AG08396 (cell line): ENCODE data around the gene AGAP2.

Experiments
- DNase-seq: peaks from one replicate; pipeline ENCODE4 v3.0.0; 2012; ENCODE audit warnings: low spot score, mixed read lengths

AGAP2 gene

DNA sequence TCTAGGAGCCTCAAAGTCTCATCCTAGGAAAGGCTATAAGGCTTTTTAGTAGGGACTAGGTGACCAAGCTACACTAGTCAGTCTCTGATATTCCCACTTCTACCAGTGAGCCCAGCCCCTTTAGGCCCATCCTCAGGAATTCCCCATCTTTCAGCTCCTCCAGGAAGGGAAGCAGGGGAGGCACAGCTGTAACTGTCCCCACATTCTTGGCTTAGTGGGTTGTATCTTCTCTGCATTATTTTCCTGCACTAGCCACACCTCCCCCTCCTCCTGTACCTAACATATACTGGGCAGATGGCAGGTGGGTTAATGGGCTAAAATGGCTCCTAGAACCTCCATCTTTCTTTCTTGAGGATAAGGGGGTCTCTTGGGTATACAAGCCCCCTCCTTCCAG is 28.8 kb upstream of the AGAP2 start:
- DNase-seq: no peak

DNA sequence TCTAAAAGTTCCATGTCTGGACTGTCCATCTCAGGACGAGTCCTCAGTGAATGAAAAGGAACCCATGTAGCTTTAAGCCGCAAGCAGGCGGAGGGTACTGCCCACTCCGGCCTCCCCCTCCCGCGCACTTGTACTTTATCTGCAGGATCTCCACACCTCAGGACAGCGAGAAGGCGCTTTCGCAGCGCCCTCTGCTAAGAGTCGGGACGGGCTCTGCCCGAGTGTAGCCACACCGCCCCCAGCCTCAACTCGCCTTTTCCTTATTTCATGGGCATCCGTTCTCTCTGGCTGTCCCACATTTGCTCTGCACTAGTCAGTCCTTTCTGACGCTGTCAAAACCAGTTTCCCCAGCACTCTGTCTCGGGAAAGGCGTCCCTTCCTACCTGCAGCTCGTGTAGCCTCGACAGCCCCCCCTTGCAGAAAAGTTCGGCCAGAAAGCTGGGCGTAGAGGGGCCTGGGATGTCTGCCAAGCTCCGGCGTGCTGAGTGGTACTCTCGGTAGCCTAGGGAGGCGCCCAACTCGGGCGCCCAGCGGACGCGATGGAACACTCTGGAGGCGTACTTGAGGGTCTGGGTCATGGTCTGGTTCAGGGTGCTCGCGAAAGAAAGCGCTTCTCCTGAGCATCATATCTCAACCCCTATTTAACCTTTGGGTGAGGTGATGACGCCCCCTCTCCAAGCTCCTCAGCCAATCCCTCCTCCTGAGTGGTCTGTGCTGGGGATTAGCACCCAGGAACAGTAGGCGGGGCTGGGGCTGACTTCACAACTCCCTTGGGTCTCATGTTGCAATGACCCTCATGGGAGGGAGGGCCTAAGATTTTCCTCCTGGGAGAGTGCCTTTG is 28.1 kb upstream of the AGAP2 start, which contains the start of gene CYP27B1:
TSS of gene CYP27B1 (minus strand) at position 615 of the 841 bp plus-strand sequence. CDS start at position 578, 37 bp downstream.
- DNase-seq: no peak

DNA sequence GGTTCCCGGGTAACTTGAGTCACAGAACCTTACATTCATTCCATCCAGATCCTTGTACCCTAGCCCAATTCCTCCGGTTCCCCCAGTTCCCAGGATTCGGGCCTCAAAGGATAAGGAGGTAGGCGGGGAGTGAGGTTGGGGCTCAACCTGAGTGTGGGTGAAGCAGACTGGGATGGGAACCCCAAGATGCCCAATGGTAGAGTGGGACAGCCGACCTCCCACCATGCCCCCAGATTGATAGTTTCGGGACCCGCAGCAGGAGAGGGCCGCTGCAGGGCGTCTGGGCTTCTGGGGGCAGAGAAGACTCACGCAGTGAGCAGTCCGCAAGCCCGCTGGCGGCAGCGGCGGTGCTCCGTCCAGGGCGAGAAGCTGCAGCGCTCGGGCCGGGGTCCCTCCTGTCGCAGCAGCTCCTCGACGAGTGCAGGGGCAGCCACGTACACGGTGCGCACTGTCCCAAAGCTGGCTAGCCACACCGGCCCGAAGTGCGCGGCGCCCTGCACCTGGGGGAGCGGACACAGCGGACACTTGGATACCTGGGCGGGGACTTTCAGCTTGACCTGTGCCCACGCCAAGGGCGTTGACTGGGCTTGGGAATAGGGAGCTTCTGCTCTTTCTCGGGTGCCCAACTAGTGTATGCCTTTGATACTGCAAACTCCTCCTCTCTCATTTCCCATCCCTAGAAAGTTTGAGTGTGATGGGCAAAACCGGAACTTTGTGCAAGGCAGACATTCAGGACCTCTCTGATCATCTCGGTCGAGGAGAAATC is 27.3 kb upstream of the AGAP2 start:
- DNase-seq: no peak

DNA sequence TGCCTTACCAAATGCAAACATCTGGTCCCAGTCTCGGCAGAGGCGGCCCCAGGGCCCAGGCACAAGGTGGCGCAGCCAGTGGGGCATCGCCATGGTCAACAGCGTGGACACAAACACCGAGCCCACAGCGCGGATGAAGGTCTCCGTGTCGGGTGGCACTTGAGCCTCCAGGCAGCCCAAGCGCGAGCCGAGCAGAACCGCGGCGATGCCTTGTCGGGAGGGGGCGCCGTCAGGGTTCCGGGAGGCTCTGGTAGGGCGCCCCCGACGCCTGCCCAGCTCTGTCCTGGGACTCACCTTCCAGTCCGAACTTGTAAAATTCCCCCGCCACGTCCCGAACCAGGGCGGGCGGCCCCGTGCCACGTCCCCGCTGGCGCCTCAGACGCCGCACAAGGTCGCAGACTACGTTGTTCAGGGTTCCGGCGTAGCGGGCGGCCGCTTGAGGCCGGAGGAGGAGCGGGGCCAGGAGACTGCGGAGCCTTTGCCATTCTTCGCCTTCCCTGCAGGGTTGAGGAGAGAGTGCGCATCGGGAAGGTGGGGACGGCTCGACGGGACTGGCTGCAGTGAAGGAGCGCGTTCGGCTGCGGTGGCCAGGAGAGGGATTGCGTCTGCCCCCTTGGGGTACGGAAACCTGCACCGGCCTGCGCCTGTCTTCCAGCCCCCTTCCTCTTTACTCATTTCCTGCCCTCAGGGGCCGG is 26.6 kb upstream of the AGAP2 start:
- DNase-seq: peak; percentile 51

DNA sequence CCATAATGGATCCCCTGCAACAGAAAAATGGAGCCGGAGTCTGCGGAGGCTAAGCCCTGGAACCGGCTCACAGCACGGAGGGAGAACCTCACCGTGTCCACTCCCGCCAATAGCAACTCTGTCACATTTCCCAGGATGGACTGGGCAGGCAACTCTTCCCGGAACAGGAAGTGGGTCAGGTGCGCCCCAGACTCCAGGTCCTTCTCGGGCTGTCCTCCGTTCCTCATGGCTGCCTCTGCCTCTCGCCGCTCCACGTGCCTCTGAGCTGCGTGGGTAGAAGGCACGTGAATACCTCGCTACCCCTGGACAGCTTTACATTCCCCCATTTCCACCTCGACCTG is 26.1 kb upstream of the AGAP2 start:
- no peak for DNase-seq

DNA sequence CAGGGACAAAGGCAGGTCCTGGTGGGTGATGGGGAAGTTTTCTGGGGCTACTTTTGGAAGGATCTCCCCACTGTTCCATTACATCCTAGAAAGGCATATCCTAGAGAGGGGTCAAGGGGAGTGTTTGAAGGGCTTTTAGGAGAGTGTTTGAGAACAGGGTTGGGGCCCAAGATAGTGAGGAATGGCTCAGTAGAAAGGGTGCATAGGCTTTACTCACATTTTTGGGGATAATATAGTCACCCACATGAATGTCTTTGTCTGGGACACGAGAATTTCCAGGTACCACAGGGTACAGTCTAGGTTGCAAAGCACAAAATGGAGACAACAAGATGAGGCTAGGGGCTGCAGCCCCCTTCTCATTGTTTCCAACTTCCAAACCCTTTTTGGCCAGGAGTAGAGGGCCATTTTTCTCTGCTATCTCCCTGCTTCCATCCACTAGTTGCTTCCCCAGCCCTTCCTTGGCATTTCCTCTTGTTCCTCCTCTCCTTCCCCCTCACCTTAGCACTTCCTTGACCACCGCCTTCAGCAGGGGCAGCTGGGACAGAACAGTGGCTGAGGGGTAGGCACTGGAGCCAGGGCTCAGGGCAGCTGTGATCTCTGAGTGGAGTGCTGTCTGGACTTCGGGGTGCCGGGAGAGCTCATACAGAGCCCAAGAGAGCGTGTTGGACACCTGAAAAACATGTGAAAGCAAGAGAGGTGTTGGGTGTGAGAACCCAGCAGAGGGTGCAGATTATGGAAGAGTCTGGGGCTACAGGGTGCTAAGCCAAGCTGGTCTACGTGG is 25.5 kb upstream of the AGAP2 start:
- no peak for DNase-seq

DNA sequence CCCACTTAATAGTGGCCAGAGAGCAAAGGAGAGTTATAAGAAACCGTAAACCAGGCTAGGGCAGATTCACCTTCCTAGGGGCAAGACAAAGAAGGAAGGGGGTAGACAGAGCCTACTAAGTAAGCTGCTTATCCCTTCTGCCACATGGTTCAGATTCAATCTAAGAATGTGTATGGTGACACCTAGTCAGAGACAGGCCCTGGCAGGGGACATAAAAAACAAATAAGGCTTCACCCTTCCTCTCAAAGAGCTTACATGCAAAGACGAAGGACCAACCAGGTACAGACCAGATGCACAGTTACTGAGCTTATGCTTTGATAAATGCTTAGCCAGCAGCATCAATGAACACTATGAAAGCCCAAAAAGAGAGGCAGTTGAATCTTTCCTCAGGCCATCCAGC is 23.9 kb upstream of the AGAP2 start:
- DNase-seq: no peak

DNA sequence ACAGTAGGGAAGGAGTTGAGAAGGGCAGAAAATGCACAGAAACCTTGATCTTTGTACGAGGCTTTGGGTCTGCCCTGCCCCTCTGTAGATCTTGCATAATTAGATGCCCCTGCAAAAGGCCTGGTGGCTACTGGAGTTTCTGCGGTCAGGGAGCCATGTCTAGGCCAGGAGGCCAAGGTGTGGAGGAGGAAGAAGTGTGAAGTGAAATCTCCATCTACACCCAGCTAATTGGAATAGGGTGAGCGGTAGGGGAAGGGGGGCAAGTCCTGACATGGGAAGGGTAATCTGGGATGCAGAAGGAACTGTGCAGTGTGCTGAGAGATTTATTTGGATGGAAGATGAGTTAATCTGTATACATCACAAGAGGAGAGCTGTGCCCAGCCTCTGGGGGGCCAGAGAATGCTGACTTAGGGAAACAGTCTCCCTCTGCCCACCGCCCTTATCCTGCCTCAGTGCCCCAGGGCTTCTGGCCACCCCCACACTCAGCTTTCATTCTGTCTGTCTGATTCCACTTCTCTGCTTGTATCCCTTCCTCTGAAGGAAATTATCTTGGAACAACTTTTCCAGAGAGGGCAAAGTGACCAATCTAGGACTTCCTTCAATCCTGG is 23.0 kb upstream of the AGAP2 start:
- DNase-seq: no peak

DNA sequence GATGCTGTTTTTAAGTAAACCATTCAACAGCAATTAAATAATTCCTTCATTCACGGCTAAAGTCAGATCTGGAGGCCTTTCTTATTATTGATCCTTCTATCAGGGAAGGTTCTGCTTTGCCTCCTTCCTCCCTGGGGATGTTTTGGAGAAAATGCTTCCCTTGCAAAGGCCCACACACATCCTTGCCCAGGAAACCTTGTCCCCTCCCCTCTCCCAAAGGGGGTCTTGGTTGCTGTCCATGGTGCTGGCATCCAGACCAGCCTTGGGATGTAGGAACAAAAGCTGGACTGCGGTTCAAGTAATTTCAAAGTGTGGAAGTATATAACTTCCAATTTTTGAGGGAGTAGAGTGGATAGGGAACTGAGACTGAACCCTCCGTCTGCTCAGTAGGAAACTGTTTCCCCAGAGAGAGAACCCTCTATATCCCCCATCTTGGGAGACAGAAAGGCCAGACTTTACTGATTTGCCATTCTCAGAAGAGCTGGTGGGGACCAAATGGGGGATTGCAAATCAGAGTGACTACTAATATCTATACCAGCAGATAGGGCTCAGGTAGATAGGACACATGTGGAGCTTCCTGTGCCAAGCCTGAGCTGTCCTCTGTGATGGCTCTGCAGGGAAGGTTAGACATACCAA is 21.9 kb upstream of the AGAP2 start:
- no peak for DNase-seq

DNA sequence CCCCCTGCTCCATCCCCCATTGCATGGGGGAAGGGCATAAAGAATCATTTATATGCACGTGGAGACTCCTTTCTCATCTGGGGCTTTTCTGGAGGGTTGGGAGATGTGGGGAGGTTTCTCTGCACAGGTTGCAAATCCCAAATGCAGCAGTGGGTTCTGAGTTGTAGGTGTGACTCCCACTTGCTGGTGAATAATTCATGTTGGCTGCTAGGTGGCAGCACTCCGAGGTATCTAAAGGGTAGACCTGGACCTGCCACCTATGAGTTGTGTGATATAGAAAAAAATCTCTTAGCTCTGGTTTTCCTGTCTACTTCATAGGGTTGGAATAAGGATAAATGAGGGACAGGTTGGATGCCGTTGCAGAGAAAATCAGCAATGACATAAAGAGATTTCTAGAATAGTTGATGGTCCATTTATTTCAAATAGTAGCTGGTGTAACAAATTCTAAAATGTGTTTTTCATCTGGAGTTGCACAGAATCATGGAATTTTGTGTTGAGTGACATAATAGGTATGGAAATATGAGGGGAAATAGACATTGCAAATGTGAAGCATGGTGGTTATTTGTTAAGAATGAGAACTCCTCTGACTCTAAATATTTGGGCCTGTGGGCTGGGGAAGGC is 20.9 kb upstream of the AGAP2 start:
- DNase-seq: no peak

DNA sequence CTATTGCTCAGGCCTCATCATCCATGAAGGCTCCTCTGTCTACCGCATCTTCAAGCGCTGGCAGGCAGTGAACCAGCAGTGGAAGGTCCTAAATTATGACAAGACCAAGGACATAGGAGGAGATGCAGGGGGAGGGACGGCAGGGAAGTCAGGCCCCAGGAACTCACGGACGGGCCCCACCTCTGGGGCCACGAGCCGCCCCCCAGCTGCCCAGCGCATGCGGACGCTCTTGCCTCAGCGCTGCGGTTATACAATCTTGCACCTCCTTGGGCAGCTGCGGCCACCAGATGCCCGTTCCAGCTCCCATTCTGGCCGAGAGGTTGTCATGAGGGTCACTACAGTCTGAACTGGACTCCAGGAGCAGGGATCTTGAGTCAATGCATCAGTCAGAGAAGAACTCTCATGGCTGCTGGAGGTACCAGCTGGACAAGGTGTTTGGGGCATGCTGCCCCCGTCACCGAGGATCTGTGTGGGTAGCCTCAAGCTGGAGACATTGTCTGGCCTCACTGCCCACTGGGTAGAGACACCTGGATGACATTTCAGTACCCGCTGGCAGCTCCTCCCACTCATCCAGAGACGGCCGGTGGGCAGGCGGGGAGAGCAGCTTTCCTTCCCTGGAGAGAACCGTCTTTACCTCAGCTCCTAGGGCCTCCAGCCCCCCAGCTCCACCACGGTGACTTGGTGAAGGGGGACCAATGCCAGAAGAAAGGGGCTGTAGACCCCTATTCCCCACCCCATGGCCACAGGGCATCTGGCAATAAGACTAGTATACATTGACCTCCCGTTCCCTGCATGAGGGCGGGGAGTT is 20.2 kb upstream of the AGAP2 start:
- DNase-seq: no peak

DNA sequence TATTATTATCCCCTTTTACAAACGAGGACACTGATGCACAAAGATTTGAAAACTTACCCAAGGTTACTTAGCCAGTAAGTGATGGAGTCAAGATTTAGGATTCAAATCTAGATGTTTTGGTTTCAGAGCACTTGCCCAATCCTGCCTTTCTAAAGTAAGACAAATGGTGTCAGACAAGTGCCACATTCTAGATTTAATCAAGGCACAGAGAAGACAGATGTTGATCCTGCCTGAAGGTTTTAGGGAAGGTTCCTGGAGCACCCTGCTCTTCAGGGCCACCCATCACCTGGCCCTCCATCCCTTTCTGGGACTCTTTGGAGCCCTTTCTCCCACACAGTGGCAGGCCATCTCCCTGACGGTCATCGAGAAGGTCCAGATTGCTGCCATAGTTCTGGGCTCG is 19.2 kb upstream of the AGAP2 start:
- no peak for DNase-seq

DNA sequence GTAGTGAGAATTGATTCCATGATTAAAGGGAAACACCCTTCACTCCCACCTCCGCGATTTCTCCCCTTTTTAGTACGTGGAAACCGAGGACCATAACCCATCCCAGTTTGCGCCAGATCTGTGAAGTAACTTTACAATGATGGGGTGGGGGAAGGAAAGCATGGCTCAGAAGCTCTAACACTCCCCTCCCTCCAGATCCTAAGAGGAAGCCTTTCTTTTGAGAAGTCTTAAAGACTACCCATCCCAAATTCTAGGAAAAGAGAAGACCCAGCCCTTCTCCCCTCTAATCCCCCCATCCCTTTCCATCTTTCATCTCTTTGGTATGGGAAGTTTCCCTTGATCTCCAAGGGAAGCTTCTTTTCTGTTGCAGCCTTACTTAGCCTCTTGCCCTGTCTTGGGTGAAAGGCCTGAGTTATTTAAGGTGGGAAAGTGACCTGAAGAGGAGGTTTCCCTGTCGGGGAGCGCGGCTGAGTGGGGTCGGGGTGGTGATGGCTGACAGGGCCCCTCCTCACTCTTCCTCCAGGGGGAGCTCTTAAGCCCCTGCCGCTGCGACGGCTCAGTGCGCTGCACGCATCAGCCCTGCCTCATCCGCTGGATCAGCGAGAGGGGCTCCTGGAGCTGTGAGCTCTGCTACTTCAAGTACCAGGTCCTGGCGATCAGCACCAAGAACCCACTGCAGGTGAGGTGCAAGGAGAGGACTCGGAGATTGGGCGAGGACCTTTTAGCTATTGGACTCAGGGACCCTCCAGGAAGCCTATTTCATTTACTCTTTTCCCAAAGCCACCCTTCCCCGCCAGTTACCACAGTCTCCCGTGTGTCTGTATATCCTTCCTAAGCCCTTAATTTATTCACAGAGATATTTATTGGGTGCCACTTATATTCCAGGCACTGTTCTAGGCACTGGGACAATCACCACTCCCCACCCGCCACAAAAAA is 18.1 kb upstream of the AGAP2 start:
- no peak for DNase-seq

DNA sequence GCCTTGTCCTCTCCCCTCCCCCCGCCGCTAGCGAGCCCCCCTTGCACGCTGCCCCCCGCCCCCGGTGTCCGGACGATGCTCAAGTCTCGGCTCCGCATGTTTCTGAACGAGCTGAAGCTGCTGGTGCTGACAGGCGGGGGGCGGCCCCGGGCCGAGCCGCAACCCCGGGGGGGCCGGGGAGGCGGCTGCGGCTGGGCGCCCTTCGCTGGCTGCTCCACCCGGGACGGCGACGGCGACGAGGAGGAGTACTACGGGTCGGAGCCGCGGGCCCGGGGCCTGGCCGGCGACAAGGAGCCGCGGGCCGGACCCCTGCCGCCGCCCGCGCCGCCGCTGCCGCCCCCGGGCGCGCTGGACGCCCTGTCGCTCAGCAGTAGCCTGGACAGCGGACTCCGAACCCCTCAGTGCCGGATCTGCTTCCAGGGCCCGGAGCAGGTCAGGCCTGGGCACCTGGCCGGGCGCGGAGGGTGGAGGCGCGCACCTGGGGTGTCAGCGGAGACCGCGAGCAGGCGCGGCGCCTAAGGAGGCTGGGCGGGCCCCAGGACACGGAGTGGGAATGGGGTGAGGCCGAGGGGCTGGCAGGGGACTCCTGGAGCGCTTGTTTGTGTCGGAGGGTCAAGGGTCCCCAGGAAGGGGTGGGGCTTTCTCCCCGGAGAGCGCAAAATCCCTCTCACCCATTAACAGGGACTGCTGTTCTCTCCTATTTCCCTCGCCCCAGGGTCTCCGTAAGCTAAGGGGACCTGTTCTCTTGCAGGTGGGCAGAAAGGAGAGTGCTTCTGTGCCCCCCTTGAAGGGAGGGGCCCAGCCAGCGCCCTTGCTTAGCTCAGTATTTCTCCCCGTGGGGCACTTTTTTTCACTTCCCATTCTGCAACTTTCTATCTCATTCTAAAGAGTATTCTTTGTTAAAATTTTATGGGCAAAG is 17.2 kb upstream of the AGAP2 start:
- no peak for DNase-seq

DNA sequence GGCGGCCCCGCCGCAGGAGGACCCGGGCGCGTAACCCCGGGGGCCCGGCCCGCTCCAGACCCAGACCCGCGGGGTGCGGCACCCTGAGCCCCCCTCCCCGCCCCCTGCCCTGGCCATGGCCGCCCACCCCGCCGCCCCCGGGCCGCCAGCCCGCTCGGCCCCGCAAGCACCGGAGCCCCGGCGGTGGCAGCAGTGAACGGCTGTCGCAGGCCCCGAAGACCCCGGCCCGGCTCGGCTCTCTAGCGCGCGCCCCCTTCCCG is 16.6 kb upstream of the AGAP2 start:
- no peak for DNase-seq

DNA sequence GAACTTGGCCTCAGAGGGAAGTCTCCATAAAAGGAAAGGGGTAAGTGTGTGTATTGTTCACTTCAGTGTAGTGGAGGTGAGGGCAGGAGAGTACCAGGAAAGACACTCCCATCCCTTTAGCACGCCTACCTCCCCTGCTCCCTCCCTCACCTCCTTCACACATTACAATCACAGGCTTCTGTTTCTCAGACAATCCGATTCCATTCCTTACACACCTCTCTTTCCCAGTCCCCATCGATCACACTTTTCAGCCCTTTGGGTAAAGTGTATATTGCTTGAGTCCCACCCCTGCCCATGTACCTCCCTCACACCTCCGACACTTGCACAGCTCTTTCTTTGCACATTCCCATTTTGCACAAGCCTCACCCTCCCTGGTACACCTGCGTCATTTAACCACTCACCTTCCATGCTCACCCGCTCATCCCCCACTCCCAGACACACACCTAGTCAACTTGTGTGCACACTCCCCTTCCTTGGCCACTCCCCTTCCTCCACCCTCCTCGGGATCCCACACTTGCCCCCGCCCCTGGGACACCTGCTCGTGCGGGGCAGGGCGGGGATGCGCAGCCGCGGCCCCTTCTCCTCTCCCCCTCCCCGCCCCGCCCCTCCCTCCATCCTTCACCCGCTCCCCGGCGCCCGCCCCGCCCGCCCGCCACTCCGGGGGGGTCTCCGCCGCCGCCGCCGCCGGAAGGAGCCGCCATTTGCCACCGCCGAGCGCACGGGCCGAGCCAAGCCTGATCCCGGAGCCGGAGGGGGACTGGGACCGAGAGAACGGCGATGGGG is 16.1 kb upstream of the AGAP2 start, which contains the start of gene MARCHF9:
TSS of gene MARCHF9 (plus strand) at position 693 of the 783 bp plus-strand sequence. CDS start 426 bp downstream, outside the sequence.
- no peak for DNase-seq
